PC-3 (cell line): ENCODE measurements around the gene MPV17L. TPM values are rescaled to one million over a fixed set of nuclear protein-coding genes. Genes with fewer than 3 reads are reported as not detected.
A peak's percentile ranks its signal among the peaks of the same experiment; 100 is the strongest.

Experiments used
- ATAC-seq: fragments of 200-7000 bp; cut with Tn5 transposase; 2 replicates; pipeline ENCODE4 v1.9.1; 2020; ENCODE audit warnings: mild to moderate bottlenecking, moderate library complexity
- BruUV-seq: library from RNA; stranded (reverse); fragments of 400-500 nt; replicated peaks from 2 replicates; lab custom pipeline; 2021; lab: Mats Ljungman, UMichigan
- CTCF ChIA-PET: fragments of 300-600 bp; sonication (Branson Sonifier 250); formaldehyde crosslinking; loops from one replicate; lab custom pipeline; 2022; ENCODE audit warnings: antibody characterized with exemption; lab: Charles Lee
- POLR2A ChIA-PET: fragments of 300-600 bp; sonication (Branson Sonifier 250); formaldehyde crosslinking; loops from one replicate; lab custom pipeline; 2022; ENCODE audit warnings: antibody characterized with exemption; ENCODE audit not compliant: unreplicated experiment; lab: Charles Lee
- DNase-seq: peaks from one replicate; pipeline ENCODE4 v3.0.0-alpha.2; 2015
- H2AFZ ChIP-seq: fragments of 300-600 bp; sonication (generic); 2 replicates; pipeline ENCODE4 v1.6.0; 2016; ENCODE audit warnings: antibody characterized with exemption, low read length
- H3F3A ChIP-seq: fragments of 300-600 bp; sonication (generic); one replicate; pipeline ENCODE4 v1.6.0; 2017; ENCODE audit warnings: antibody characterized with exemption, low read length, control low read depth, mild to moderate bottlenecking; ENCODE audit not compliant: unreplicated experiment
- H3K27ac ChIP-seq: fragments of 300-600 bp; sonication (generic); 2 replicates; pipeline ENCODE4 v1.5.1; 2016; ENCODE audit warnings: mild to moderate bottlenecking, low read length
- H3K27me3 ChIP-seq: fragments of 300-600 bp; sonication (generic); 2 replicates; pipeline ENCODE4 v1.6.1; 2016; ENCODE audit warnings: low read length, mixed read lengths
- H3K36me3 ChIP-seq: fragments of 300-600 bp; sonication (generic); 2 replicates; pipeline ENCODE4 v1.6.1; 2016; ENCODE audit warnings: low read depth, mixed run types, low read length, mixed read lengths
- H3K4me1 ChIP-seq: fragments of 300-600 bp; sonication (generic); 2 replicates; pipeline ENCODE4 v1.5.1; 2016; ENCODE audit warnings: low read length; ENCODE audit not compliant: insufficient read depth
- H3K4me2 ChIP-seq: fragments of 300-600 bp; sonication (generic); 2 replicates; pipeline ENCODE4 v1.6.0; 2016; ENCODE audit warnings: low read length
- H3K4me3 ChIP-seq: fragments of 300-600 bp; sonication (generic); 2 replicates; pipeline ENCODE4 v1.5.1; 2016; ENCODE audit warnings: mild to moderate bottlenecking, low read length, mixed read lengths
- H3K79me2 ChIP-seq: fragments of 300-600 bp; sonication (generic); 2 replicates; pipeline ENCODE4 v1.6.1; 2017; ENCODE audit warnings: low read length, mixed read lengths
- H3K9ac ChIP-seq: fragments of 300-600 bp; sonication (generic); 2 replicates; pipeline ENCODE4 v1.6.0; 2016; ENCODE audit warnings: mild to moderate bottlenecking, low read length
- H3K9me2 ChIP-seq: fragments of 300-600 bp; sonication (generic); replicated peaks from 2 replicates; pipeline ENCODE4 v1.6.1; 2016; ENCODE audit warnings: mixed run types, low read length, mixed read lengths
- H3K9me3 ChIP-seq: fragments of 300-600 bp; sonication (generic); 2 replicates; pipeline ENCODE4 v1.6.1; 2016; ENCODE audit warnings: low read length, mixed read lengths
- H4K20me1 ChIP-seq: fragments of 300-600 bp; sonication (generic); 2 replicates; pipeline ENCODE4 v1.6.1; 2016; ENCODE audit warnings: low read length, mixed read lengths
- CTCF ChIP-seq: fragments of 300-600 bp; sonication (generic); conservative IDR thresholded peaks from 2 replicates; pipeline ENCODE4 v1.5.1; 2017; ENCODE audit warnings: antibody characterized with exemption, low read depth, mild to moderate bottlenecking, low read length
- EZH2 ChIP-seq: fragments of 300-600 bp; sonication (generic); IDR thresholded peaks from one replicate; pipeline ENCODE4 v1.6.1; 2017; ENCODE audit warnings: antibody characterized with exemption, mild to moderate bottlenecking, low read length; ENCODE audit not compliant: unreplicated experiment
- EZH2phosphoT487 ChIP-seq: fragments of 300-600 bp; sonication (generic); IDR thresholded peaks from 2 replicates; pipeline ENCODE4 v1.6.1; 2018; ENCODE audit warnings: mild to moderate bottlenecking, antibody characterized with exemption, low read length, borderline replicate concordance
- intact Hi-C: fragments of 100-400 bp; cut with micrococcal nuclease; formaldehyde crosslinking; loops from 2 replicates; pipeline ENCODE4 v1.9.0; 2023
- total RNA-seq: library from RNA; depleted of rRNA; stranded (reverse); fragments of >200 nt; gene quantifications from 2 replicates; pipeline ENCODE4 v1.2.3, GENCODE V29; 2014; rRNA removed

Gene MPV17L
- total RNA-seq, 1 experiment from 2014 or later, result 6.0 TPM

- CTCF ChIA-PET, result no interaction called here
- H3K79me2 ChIP-seq, result no peaks in the 10 kb centered on the region
- DNase-seq, result peak; percentile 65
These were observed 65.8 kb downstream of the MPV17L start for GRCh38 chr16:15461376-15461775.

More at GRCh38 chr16:15461376-15461775, 65.8 kb downstream of the MPV17L start:
- POLR2A ChIA-PET, result no interaction called here
- intact Hi-C loops, result loop anchor here (2.0 kb wide), 1 partner anchor 21 kb away; no protein-coding TSS in a partner anchor
- H3F3A ChIP-seq, result no peaks in the 10 kb centered on the region
- H3K4me1 ChIP-seq, result peaks cover 27% of the 10 kb centered on the region
- no TSS peak for BruUV-seq
- 0 out of 2 replicates have a peak overlapping the region, but pooled peaks have one; percentile 53 for H2AFZ ChIP-seq
- H3K27ac ChIP-seq, result peak overlapping the region; percentile 93
- TF ChIP-seq EZH2phosphoT487 (no peak), EZH2 (no peak), CTCF (no peak)
- H3K9ac ChIP-seq, result 0 out of 2 replicates have a peak overlapping the region, but pooled peaks have one; percentile 15
- no peaks in the 10 kb centered on the region for H3K9me2 ChIP-seq
- H3K4me2 ChIP-seq, result peak overlapping the region; percentile 57
- H3K4me3 ChIP-seq, result no peak overlapping the region
- H4K20me1 ChIP-seq, result no peaks in the 10 kb centered on the region
- H3K36me3 ChIP-seq, result no peaks in the 10 kb centered on the region
- no peaks in the 10 kb centered on the region for H3K27me3 ChIP-seq
- H3K9me3 ChIP-seq, result no peaks in the 10 kb centered on the region
- ATAC-seq, result peak; percentile 32; the same call in 1 of the 2 replicates

Other genes with a start within 250 kb of the MPV17L start
- gene NPIPA5, start 17.5 kb upstream of the MPV17L start, total RNA-seq, result 0.35 and 4.7 TPM in 2 replicates
- gene BMERB1, start 38.8 kb downstream of the MPV17L start, total RNA-seq, result 3.8 and 7.1 TPM in 2 replicates
- 6.7 and 9.6 TPM in 2 replicates for gene MARF1, start 247.4 kb downstream of the MPV17L start, total RNA-seq